MM.1S (cell line): ENCODE results near the gene PDZD8.

ENCODE experiments used
- EZH2phosphoT487 ChIP-seq: fragments of 300-600 bp; sonication (generic); IDR thresholded peaks from 2 replicates; pipeline ENCODE4 v1.6.1; 2018; ENCODE audit warnings: antibody characterized with exemption, low read length
- TF ChIP-seq, protein P1 (sequence below): fragments of 300-600 bp; sonication (generic); IDR thresholded peaks from 2 replicates; pipeline ENCODE4 v1.5.1; 2016; ENCODE audit warnings: antibody characterized with exemption, low read length, mixed read lengths

GRCh38 chr10:117399341-117400196 lies 24.3 kb upstream of the PDZD8 start:
- TF ChIP-seq, protein P1, sequence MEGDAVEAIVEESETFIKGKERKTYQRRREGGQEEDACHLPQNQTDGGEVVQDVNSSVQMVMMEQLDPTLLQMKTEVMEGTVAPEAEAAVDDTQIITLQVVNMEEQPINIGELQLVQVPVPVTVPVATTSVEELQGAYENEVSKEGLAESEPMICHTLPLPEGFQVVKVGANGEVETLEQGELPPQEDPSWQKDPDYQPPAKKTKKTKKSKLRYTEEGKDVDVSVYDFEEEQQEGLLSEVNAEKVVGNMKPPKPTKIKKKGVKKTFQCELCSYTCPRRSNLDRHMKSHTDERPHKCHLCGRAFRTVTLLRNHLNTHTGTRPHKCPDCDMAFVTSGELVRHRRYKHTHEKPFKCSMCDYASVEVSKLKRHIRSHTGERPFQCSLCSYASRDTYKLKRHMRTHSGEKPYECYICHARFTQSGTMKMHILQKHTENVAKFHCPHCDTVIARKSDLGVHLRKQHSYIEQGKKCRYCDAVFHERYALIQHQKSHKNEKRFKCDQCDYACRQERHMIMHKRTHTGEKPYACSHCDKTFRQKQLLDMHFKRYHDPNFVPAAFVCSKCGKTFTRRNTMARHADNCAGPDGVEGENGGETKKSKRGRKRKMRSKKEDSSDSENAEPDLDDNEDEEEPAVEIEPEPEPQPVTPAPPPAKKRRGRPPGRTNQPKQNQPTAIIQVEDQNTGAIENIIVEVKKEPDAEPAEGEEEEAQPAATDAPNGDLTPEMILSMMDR: no peak
- TF ChIP-seq EZH2phosphoT487: no peak
